ENCODE measurements around the gene NEIL3.

The NEIL3 gene

DNA sequence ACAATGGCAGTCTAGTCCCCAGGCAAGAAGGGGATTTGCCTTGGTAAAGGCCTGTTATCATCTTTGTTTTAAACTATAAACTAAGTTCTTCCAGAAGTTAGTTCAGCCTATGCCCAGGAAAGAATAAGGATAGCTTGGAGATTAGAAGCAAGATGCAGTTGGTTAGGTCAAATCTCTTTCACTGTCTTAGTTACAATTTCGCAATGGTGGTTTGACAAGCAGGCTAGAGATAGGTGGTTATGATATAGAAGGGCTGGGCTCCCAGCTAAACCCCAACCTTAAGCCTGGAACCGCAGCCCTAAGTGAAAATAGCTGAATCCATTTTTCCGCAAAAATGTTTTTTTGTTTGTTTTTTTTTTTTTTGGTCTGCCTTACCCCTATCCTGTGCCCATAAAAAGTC, 41.8 kb upstream of the NEIL3 start:
- no peaks in the 10 kb centered on the region for H3K9me3 Mint-ChIP-seq
- TF ChIP-seq, protein P1, sequence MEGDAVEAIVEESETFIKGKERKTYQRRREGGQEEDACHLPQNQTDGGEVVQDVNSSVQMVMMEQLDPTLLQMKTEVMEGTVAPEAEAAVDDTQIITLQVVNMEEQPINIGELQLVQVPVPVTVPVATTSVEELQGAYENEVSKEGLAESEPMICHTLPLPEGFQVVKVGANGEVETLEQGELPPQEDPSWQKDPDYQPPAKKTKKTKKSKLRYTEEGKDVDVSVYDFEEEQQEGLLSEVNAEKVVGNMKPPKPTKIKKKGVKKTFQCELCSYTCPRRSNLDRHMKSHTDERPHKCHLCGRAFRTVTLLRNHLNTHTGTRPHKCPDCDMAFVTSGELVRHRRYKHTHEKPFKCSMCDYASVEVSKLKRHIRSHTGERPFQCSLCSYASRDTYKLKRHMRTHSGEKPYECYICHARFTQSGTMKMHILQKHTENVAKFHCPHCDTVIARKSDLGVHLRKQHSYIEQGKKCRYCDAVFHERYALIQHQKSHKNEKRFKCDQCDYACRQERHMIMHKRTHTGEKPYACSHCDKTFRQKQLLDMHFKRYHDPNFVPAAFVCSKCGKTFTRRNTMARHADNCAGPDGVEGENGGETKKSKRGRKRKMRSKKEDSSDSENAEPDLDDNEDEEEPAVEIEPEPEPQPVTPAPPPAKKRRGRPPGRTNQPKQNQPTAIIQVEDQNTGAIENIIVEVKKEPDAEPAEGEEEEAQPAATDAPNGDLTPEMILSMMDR (IDR thresholded peaks at IDR 0.05), result no peak
- no peak overlapping the region for H3K4me3 Mint-ChIP-seq
- no peak overlapping the region for H3K27ac Mint-ChIP-seq
- no peaks in the 10 kb centered on the region for H3K4me1 Mint-ChIP-seq
- H3K36me3 Mint-ChIP-seq (ENCODE audit: low read depth), result no peaks in the 10 kb centered on the region
- no peaks in the 10 kb centered on the region for H3K27me3 Mint-ChIP-seq (ENCODE audit: low read depth, poor library complexity)
- DNase-seq, result no peak

DNA sequence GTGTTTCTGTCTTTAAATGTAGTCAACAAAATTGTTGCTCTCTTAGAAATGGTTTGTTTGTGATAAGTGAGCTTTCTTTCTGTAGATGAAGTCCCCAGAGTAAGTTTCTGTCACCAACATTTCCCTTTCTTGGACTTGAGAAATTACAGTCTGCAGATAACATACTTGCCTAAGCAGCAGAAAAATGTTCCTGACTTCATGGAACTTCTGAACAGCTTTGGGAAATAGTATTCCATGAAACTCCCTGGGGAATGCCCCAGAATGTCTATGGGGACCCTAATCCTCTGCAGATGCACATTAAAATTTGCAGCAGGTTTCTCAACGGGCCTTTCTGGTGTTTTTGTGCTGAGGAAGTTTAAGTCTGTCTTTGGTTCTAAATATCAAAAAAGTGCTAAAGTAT, 38.6 kb upstream of the NEIL3 start:
- Mint-ChIP-seq H3K27me3 (ENCODE audit: low read depth, poor library complexity) (no peaks in the 10 kb centered on the region), H3K9me3 (no peaks in the 10 kb centered on the region)
- DNase-seq, result no peak

DNA sequence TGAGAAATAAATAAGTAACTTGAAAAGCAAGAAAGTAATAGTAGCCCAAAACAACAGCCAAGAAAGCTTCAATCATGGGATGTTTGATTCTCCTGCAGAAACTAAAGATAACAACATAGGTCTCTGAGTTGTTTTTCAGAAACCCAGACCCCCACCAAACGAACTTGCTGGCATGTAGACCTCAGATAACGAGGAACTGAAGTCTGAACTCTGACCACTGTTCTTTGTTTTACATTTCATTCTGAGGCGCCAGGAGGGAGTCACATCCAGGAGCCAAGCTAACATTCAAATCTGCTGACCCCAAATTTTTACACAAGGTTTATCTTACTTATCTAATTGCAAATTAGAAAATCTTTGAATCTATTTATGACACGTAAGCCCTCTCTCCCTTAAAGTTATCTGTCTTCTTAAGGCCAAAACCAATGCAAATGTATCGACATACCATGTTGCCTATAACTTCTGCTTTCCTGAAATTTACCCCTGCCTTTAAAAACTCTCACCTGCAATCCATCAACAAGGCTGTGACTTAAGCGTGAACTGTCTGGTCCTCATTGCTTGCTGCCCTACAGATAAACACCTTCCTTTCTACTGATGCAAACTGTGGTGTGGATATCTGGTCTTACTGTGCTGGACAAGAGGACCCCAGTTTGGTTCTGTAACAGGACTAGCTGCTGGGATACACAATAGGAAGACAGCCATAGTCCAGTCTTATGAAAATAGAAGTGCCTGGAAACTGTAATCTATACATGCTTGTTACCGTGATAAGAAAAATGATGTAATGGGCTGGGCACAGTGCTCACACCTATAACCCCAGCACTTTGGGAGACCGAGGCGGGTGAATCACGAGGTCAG, 37.5 kb upstream of the NEIL3 start:
- no peaks in the 10 kb centered on the region for H3K27me3 Mint-ChIP-seq (ENCODE audit: low read depth, poor library complexity)
- TF ChIP-seq, protein P1 (IDR thresholded peaks at IDR 0.05), result no peak
- peaks cover 3% of the 10 kb centered on the region for H3K9me3 Mint-ChIP-seq
- DNase-seq, result no peak
- H3K36me3 Mint-ChIP-seq (ENCODE audit: low read depth), result no peaks in the 10 kb centered on the region
- no peaks in the 10 kb centered on the region for H3K4me1 Mint-ChIP-seq
- no peak overlapping the region for H3K4me3 Mint-ChIP-seq
- no peak overlapping the region for H3K27ac Mint-ChIP-seq

More for the DNA sequence above, 38.6 kb upstream of the NEIL3 start:
- H3K4me1 Mint-ChIP-seq, result no peaks in the 10 kb centered on the region
- TF ChIP-seq, protein P1 (IDR thresholded peaks at IDR 0.05), result no peak
- no peaks in the 10 kb centered on the region for H3K36me3 Mint-ChIP-seq (ENCODE audit: low read depth)
- H3K4me3 Mint-ChIP-seq, result no peak overlapping the region
- H3K27ac Mint-ChIP-seq, result no peak overlapping the region

DNA sequence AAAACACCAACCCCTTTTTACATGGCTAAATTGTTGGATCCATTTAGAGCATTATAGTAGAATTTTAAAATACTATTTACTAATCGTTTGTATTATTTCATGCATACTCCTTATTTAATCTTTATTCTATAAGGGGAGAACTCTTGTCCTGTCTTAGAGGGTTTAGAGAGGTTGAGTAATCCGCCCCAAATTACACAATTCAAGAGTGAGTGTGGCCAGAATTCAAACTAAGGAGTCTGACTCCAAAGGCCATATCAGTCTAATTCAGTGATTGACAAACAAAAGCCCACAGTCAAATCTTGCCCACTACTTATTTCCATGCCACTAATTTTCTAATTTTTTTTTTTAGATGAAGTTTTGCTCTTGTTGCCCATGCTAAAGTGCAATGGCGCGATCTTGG, 33.7 kb upstream of the NEIL3 start:
- Mint-ChIP-seq H3K9me3 (peaks cover 3% of the 10 kb centered on the region), H3K4me1 (no peaks in the 10 kb centered on the region), H3K27ac (no peak overlapping the region), H3K27me3 (ENCODE audit: low read depth, poor library complexity) (peaks cover 3% of the 10 kb centered on the region), H3K4me3 (no peak overlapping the region), H3K36me3 (ENCODE audit: low read depth) (no peaks in the 10 kb centered on the region)
- DNase-seq, result no peak
- TF ChIP-seq, protein P1 (IDR thresholded peaks at IDR 0.05), result no peak

DNA sequence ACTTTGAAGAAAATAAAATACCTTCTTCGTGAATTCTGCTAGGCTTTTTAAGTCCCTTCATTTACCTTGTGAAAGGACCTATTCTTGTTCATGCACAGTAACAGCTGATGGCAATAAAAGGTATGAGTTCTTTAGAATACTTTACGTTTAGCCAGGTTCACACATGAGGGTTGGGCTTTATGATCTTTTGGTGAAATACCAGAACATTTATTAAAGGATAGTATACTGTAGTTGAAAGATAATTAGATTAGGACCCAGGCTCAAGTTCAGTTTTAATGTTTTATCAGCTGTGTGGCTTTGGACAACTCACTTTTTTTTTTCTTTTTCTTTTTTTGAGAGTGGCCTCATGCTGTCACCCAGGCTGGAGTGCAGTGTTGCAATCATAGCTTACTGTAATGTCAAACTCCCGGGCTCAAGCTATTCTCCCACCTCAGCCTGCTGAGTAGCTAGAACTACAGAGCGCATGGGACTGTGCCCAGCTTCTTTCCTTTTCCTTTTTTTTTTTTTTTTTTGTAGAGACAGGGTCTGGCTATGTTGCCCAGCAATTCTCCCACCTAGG, 28.2 kb upstream of the NEIL3 start:
- H3K27me3 Mint-ChIP-seq (ENCODE audit: low read depth, poor library complexity), result peaks cover 3% of the 10 kb centered on the region

More for the DNA sequence above, 28.2 kb upstream of the NEIL3 start:
- Mint-ChIP-seq H3K27ac (no peak overlapping the region), H3K4me1 (no peaks in the 10 kb centered on the region), H3K36me3 (ENCODE audit: low read depth) (no peaks in the 10 kb centered on the region), H3K4me3 (no peak overlapping the region), H3K9me3 (peaks cover 3% of the 10 kb centered on the region)
- DNase-seq, result no peak
- TF ChIP-seq, protein P1 (IDR thresholded peaks at IDR 0.05), result no peak
